Karpas-422 (cell line): Measurements from ENCODE around the gene MAP2K1. TPM values are rescaled to one million over a fixed set of nuclear protein-coding genes. Genes with fewer than 3 reads are reported as not detected.

Experiments
- DNase-seq: peaks from one replicate; pipeline ENCODE4 v3.0.0-alpha.2; 2015
- H2AFZ ChIP-seq: fragments of 200-600 bp; sonication (generic); 2 replicates; pipeline ENCODE4 v1.6.1; 2014; ENCODE audit warnings: antibody characterized with exemption, low read length, mixed read lengths
- H3K27ac ChIP-seq: fragments of 200-600 bp; sonication (generic); 2 replicates; pipeline ENCODE4 v1.5.1; 2014; ENCODE audit warnings: mild to moderate bottlenecking, low read length, moderate library complexity
- H3K27me3 ChIP-seq: fragments of 200-600 bp; sonication (generic); 2 replicates; pipeline ENCODE4 v1.6.1; 2014; ENCODE audit warnings: low read length, mixed read lengths
- H3K36me3 ChIP-seq: fragments of 200-600 bp; sonication (generic); 2 replicates; pipeline ENCODE4 v1.6.1; 2014; ENCODE audit warnings: low read length, mixed read lengths; ENCODE audit not compliant: insufficient read depth
- H3K4me1 ChIP-seq: fragments of 200-600 bp; sonication (generic); 2 replicates; pipeline ENCODE4 v1.6.1; 2014; ENCODE audit warnings: mild to moderate bottlenecking, low read length, mixed read lengths
- H3K4me2 ChIP-seq: fragments of 200-600 bp; sonication (generic); 2 replicates; pipeline ENCODE4 v1.6.1; 2014; ENCODE audit warnings: low read length, low read depth, mild to moderate bottlenecking; ENCODE audit not compliant: poor library complexity, severe bottlenecking
- H3K4me3 ChIP-seq: fragments of 200-600 bp; sonication (generic); 2 replicates; pipeline ENCODE4 v1.5.1; 2014; ENCODE audit warnings: mild to moderate bottlenecking, antibody characterized with exemption, low read length, mixed read lengths
- H3K79me2 ChIP-seq: fragments of 200-600 bp; sonication (generic); 2 replicates; pipeline ENCODE4 v1.6.1; 2014; ENCODE audit warnings: mild to moderate bottlenecking, low read length, mixed read lengths
- H3K9ac ChIP-seq: fragments of 200-600 bp; sonication (generic); 2 replicates; pipeline ENCODE4 v1.6.0; 2014; ENCODE audit warnings: low read length
- H3K9me2 ChIP-seq: fragments of 200-600 bp; sonication (generic), shearing (Covaris generic); replicated peaks from 2 replicates; pipeline ENCODE4 v1.6.0; 2014; ENCODE audit warnings: mild to moderate bottlenecking, low read length, moderate library complexity; ENCODE audit not compliant: insufficient read depth
- H3K9me3 ChIP-seq: fragments of 300-700, 200-600 bp; sonication (generic); 2 replicates; pipeline ENCODE4 v1.6.1; 2014; ENCODE audit warnings: low read length, mixed read lengths
- H4K20me1 ChIP-seq: fragments of 200-600 bp; sonication (generic); 2 replicates; pipeline ENCODE4 v1.6.1; 2014; ENCODE audit warnings: mild to moderate bottlenecking, antibody characterized with exemption, low read length, low read depth; ENCODE audit not compliant: insufficient read depth
- total RNA-seq: library from RNA; depleted of rRNA; stranded (reverse); fragments of >200 nt; shearing (Covaris generic); gene quantifications from 2 replicates; pipeline ENCODE4 v1.2.3, GENCODE V29; 2014; ENCODE audit warnings: low replicate concordance

Gene MAP2K1
- total RNA-seq, 1 experiment from 2014 or later = 46.6 TPM

GRCh38 chr15:66488525-66488924 is 101.8 kb downstream of the MAP2K1 start:
- Histone ChIP-seq H3K4me3 (no peak overlapping the region), H3K27ac (no peak overlapping the region), H3K9me2 (no peaks in the 10 kb centered on the region), H3K36me3 (peaks cover 29% of the 10 kb centered on the region; the same call in 1 of the 2 replicates), H4K20me1 (no peaks in the 10 kb centered on the region), H3K9me3 (no peaks in the 10 kb centered on the region), H3K4me2 (no peak overlapping the region), H3K27me3 (no peaks in the 10 kb centered on the region), H3K4me1 (no peaks in the 10 kb centered on the region), H3K79me2 (0 out of 2 replicates have a peak, but pooled peaks cover 7% of the 10 kb centered on the region), H2AFZ (no peak overlapping the region), H3K9ac (no peak overlapping the region)
- DNase-seq = no peak

DNA sequence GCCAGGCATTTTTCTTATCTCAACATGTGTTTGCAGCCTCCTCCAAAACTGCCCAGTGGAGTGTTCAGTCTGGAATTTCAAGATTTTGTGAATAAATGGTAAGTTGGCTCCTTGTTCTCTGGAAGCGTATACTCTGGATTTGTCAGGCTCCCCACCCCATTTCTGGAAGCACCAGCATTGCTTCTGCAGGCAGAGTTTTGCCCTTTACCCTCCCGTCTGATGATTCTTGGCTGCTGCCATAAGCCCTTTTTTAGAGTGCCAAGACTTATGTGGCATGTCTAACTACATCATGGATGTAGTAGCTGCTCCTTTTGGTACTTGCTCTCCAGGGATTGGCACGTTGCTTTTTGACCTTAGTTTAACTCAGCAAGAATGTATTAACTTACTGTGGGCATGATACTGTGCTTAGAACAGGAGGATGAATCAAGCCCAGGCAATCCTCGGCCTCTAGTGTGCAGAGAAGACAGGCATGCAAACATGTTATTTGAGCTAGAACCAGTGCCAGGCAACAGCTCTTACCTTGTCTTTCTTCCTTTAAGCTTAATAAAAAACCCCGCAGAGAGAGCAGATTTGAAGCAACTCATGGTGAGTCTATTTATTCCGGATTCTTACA is 102.6 kb downstream of the MAP2K1 start:
- no peak overlapping the region for H2AFZ ChIP-seq
- peaks cover 36% of the 10 kb centered on the region for H3K36me3 ChIP-seq

GRCh38 chr15:66491846-66492245 is 105.1 kb downstream of the MAP2K1 start:
- no peaks in the 10 kb centered on the region for H3K9me3 ChIP-seq
- no peak for DNase-seq
- no peaks in the 10 kb centered on the region for H4K20me1 ChIP-seq
- H3K4me2 ChIP-seq = no peak overlapping the region
- no peak overlapping the region for H3K4me3 ChIP-seq
- peaks cover 48% of the 10 kb centered on the region for H3K36me3 ChIP-seq
- H3K79me2 ChIP-seq = peaks cover 26% of the 10 kb centered on the region
- H3K27me3 ChIP-seq = no peaks in the 10 kb centered on the region
- no peak overlapping the region for H3K27ac ChIP-seq
- H3K4me1 ChIP-seq = peaks cover 14% of the 10 kb centered on the region
- no peak overlapping the region for H2AFZ ChIP-seq
- no peaks in the 10 kb centered on the region for H3K9me2 ChIP-seq
- H3K9ac ChIP-seq = no peak overlapping the region

More for the DNA sequence above, 102.6 kb downstream of the MAP2K1 start:
- no peak for DNase-seq
- H3K4me2 ChIP-seq = no peak overlapping the region
- no peaks in the 10 kb centered on the region for H3K9me2 ChIP-seq
- no peaks in the 10 kb centered on the region for H3K27me3 ChIP-seq
- no peaks in the 10 kb centered on the region for H4K20me1 ChIP-seq
- H3K4me3 ChIP-seq = no peak overlapping the region
- H3K27ac ChIP-seq = no peak overlapping the region
- no peak overlapping the region for H3K9ac ChIP-seq
- no peaks in the 10 kb centered on the region for H3K4me1 ChIP-seq
- H3K79me2 ChIP-seq = 0 out of 2 replicates have a peak, but pooled peaks cover 7% of the 10 kb centered on the region
- H3K9me3 ChIP-seq = no peaks in the 10 kb centered on the region

DNA sequence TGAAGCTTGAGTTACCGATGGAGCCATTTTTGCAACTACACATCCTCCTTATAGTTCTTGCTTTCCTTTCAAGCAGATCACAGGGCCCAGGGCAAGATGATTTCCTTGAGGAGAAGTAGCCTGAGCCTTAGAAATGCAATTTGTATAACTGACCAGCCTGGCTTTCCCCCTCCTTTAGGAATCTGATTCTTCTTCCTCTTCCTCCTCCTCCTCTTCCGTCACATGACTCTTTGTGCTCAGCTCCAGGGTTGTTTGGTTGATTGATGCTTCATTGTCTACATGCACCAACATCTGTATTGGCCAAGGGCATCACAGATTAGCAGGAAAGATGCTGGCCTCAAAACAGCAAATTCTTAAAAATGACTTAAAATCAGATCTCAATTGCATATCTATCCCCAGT is 107.5 kb downstream of the MAP2K1 start:
- Histone ChIP-seq H3K36me3 (peaks cover 43% of the 10 kb centered on the region), H3K4me2 (no peak overlapping the region), H3K9me3 (no peaks in the 10 kb centered on the region), H3K4me1 (peaks cover 22% of the 10 kb centered on the region), H3K9me2 (no peaks in the 10 kb centered on the region), H3K27ac (no peak overlapping the region), H4K20me1 (peaks cover 8% of the 10 kb centered on the region), H3K79me2 (peaks cover 32% of the 10 kb centered on the region), H3K4me3 (no peak overlapping the region), H3K9ac (no peak overlapping the region), H3K27me3 (no peaks in the 10 kb centered on the region), H2AFZ (no peak overlapping the region)
- no peak for DNase-seq

DNA sequence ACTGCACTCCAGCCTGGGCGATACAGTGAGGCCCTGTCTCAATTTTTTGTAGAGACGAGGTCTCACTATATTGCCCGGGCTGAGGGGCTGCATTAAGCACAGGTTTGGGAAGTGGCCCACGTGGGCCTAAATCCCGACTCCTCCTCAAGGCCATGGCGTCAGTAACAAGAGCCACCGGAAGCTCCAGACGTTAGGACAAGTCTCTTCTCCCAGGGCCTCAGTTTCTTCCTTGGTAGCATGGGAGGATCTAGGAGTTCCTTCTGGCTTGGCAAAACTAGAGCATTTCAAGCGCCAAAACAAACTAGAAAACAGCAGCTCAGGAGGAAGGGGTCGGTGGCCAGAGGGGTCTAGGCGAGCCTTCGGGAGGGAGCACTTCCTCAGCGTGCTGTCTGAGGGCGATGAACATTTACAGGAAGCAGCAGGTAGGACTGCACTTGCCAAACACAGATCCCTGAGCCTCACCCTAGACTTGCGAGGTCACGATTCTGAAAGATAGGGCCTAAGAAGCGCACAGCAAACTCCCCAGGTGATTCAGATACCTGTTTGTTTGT is 110.3 kb downstream of the MAP2K1 start:
- DNase-seq = peak; percentile 70
- peak overlapping the region; percentile 66 for H3K27ac ChIP-seq
- peak overlapping the region; percentile 95 for H3K4me3 ChIP-seq
- H3K36me3 ChIP-seq = peaks cover 53% of the 10 kb centered on the region
- peaks cover 19% of the 10 kb centered on the region for H4K20me1 ChIP-seq
- peak overlapping the region; percentile 91 for H3K9ac ChIP-seq
- H3K9me3 ChIP-seq = no peaks in the 10 kb centered on the region
- peaks cover 33% of the 10 kb centered on the region for H3K79me2 ChIP-seq
- no peaks in the 10 kb centered on the region for H3K27me3 ChIP-seq
- no peak overlapping the region for H2AFZ ChIP-seq
- H3K9me2 ChIP-seq = no peaks in the 10 kb centered on the region
- peaks cover 27% of the 10 kb centered on the region for H3K4me1 ChIP-seq
- peak overlapping the region; percentile 74 for H3K4me2 ChIP-seq

- Histone ChIP-seq H3K4me1 (peaks cover 35% of the 10 kb centered on the region), H2AFZ (no peak within 1 kb of the TSS), H3K36me3 (peaks cover 54% of the 10 kb centered on the region)
These were observed 111.1 kb downstream of the MAP2K1 start, which contains the start of gene SNAPC5 for GRCh38 chr15:66497502-66498455. SNAPC5 (minus strand) TSS chr15:66497762; CDS start chr15:66497731, 31 bp downstream.

DNA sequence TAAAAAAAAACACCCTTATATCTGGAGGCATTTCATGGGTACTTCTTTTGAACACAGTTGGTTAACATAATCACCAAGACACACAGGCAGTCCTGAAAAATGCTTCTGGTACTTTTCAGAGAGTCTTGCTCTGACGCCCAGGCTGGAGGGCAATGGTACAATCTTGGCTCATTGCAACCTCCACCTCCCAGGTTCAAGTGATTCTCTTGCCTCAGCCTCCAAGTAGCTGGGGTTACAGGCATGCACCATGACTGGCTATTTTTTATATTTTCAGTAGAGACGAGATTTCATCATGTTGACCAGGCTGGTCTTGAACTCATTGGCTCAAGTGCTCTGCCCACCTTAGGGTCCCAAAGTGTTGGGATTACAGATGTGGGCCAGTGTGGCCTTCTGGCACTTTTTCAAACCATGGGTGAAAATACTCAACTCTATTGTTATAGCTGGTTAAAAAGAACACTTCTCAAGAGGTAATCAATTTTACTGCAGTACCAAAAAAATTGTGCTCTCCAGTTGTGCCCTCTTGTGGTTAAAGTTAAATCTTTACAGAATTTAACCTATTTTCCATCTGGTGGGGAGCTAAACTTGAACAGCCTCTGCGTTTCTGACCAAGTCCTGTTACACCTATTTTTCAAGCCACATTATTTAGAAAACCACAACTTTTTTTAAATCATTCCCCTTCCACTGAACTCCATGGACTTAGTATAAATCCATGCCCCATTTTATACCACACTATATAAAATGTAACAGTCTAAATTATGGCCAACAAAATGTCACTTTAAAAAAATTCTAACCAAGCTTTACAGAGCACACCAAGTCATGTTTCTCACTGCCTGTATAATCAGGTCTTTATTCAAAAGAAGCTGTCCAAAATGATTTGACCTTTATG is 112.0 kb downstream of the MAP2K1 start:
- Histone ChIP-seq H3K4me2 (no peak overlapping the region), H3K27me3 (no peaks in the 10 kb centered on the region), H3K4me3 (no peak overlapping the region), H3K9me3 (no peaks in the 10 kb centered on the region), H4K20me1 (peaks cover 36% of the 10 kb centered on the region), H3K9ac (no peak overlapping the region), H3K27ac (peak overlapping the region; percentile 60), H3K9me2 (no peaks in the 10 kb centered on the region), H3K36me3 (peaks cover 58% of the 10 kb centered on the region), H3K79me2 (peaks cover 48% of the 10 kb centered on the region), H2AFZ (no peak overlapping the region), H3K4me1 (peaks cover 45% of the 10 kb centered on the region)
- DNase-seq = peak; percentile 76

More at GRCh38 chr15:66497502-66498455, 111.1 kb downstream of the MAP2K1 start, which contains the start of gene SNAPC5:
- peaks cover 26% of the 10 kb centered on the region for H4K20me1 ChIP-seq
- peak within 1 kb of the TSS; percentile 66 for H3K27ac ChIP-seq
- DNase-seq = peak; percentile 98
- peak within 1 kb of the TSS; percentile 74 for H3K4me2 ChIP-seq
- no peaks in the 10 kb centered on the region for H3K9me2 ChIP-seq
- H3K79me2 ChIP-seq = peaks cover 38% of the 10 kb centered on the region
- H3K9ac ChIP-seq = peak within 1 kb of the TSS; percentile 91
- H3K9me3 ChIP-seq = no peaks in the 10 kb centered on the region
- no peaks in the 10 kb centered on the region for H3K27me3 ChIP-seq
- H3K4me3 ChIP-seq = peak within 1 kb of the TSS; percentile 95
